Neural cell (in vitro differentiated cells): ENCODE data around the gene KIAA0513.

Experiments used
- EP300 ChIP-seq: fragments of 450-650 bp; conservative IDR thresholded peaks from 2 replicates; pipeline ENCODE4 v1.6.1; 2014; ENCODE audit warnings: antibody characterized with exemption, mild to moderate bottlenecking, moderate library complexity; ENCODE audit not compliant: poor library complexity, severe bottlenecking
- EZH2 ChIP-seq: fragments of 200-600, 300-800 bp; shearing (Covaris generic), sonication (generic); IDR thresholded peaks from 2 replicates; pipeline ENCODE4 v1.6.1; 2014; ENCODE audit warnings: antibody characterized with exemption, low read length, borderline replicate concordance, mild to moderate bottlenecking; ENCODE audit not compliant: insufficient read depth, poor library complexity, severe bottlenecking
- RAD21 ChIP-seq: fragments of 450-650 bp; conservative IDR thresholded peaks from 2 replicates; pipeline ENCODE4 v1.6.1; 2014; ENCODE audit warnings: antibody characterized with exemption, mild to moderate bottlenecking, moderate library complexity
- TAF1 ChIP-seq: IDR thresholded peaks from 2 replicates; pipeline ENCODE4 v1.6.1; 2012; ENCODE audit warnings: low read depth
- TF ChIP-seq, protein P1 (sequence below): fragments of 450-650 bp; IDR thresholded peaks from 2 replicates; pipeline ENCODE4 v1.5.1; 2014; ENCODE audit warnings: antibody characterized with exemption, mild to moderate bottlenecking, moderate library complexity; ENCODE audit not compliant: poor library complexity, severe bottlenecking
- TF ChIP-seq, protein P2 (sequence below): IDR thresholded peaks from 2 replicates; pipeline ENCODE4 v1.6.1; 2012; ENCODE audit warnings: borderline replicate concordance

DNA sequence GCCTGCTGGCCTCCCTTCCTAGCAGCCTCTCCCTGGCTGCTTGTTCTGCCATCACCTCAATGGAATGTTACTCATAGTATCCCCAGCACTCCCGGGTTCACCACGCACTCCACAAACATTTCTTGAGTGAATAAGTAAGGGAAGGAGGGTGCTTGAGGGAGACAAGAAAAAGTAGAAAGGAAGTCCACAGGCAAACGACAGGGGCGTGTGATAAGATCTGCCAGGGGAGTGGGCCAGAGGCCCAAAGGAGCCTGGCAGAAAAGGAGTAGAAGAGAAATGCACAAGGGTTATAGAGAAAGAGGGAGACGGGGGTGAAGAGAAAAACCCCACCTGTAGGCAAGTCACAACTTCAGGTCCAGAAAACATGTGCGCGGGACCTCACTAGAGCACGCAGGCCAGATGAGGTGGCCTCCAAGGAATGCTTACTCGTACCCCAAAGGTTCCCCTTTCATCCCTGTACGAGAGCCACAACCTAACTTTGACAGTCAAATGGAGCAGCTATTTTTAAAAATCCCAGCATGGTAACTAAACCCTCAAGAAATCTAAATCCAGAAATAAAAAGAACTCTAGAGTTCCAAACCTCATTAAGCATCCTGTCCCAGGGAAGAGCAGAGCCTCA is 22.9 kb upstream of the KIAA0513 start:
- no peak for TF ChIP-seq EZH2
- TF ChIP-seq, protein P1, sequence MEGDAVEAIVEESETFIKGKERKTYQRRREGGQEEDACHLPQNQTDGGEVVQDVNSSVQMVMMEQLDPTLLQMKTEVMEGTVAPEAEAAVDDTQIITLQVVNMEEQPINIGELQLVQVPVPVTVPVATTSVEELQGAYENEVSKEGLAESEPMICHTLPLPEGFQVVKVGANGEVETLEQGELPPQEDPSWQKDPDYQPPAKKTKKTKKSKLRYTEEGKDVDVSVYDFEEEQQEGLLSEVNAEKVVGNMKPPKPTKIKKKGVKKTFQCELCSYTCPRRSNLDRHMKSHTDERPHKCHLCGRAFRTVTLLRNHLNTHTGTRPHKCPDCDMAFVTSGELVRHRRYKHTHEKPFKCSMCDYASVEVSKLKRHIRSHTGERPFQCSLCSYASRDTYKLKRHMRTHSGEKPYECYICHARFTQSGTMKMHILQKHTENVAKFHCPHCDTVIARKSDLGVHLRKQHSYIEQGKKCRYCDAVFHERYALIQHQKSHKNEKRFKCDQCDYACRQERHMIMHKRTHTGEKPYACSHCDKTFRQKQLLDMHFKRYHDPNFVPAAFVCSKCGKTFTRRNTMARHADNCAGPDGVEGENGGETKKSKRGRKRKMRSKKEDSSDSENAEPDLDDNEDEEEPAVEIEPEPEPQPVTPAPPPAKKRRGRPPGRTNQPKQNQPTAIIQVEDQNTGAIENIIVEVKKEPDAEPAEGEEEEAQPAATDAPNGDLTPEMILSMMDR, result no peak
- TF ChIP-seq, protein P2, sequence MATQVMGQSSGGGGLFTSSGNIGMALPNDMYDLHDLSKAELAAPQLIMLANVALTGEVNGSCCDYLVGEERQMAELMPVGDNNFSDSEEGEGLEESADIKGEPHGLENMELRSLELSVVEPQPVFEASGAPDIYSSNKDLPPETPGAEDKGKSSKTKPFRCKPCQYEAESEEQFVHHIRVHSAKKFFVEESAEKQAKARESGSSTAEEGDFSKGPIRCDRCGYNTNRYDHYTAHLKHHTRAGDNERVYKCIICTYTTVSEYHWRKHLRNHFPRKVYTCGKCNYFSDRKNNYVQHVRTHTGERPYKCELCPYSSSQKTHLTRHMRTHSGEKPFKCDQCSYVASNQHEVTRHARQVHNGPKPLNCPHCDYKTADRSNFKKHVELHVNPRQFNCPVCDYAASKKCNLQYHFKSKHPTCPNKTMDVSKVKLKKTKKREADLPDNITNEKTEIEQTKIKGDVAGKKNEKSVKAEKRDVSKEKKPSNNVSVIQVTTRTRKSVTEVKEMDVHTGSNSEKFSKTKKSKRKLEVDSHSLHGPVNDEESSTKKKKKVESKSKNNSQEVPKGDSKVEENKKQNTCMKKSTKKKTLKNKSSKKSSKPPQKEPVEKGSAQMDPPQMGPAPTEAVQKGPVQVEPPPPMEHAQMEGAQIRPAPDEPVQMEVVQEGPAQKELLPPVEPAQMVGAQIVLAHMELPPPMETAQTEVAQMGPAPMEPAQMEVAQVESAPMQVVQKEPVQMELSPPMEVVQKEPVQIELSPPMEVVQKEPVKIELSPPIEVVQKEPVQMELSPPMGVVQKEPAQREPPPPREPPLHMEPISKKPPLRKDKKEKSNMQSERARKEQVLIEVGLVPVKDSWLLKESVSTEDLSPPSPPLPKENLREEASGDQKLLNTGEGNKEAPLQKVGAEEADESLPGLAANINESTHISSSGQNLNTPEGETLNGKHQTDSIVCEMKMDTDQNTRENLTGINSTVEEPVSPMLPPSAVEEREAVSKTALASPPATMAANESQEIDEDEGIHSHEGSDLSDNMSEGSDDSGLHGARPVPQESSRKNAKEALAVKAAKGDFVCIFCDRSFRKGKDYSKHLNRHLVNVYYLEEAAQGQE, result no peak
- no peak for TF ChIP-seq EP300
- no peak for TF ChIP-seq TAF1
- no peak for TF ChIP-seq RAD21
